KMS-11 (cell line): Measurements from ENCODE around the gene PLEKHA8.

Experiments
- H2AFZ ChIP-seq: fragments of 200-600 bp; sonication (generic); 2 replicates; pipeline ENCODE4 v1.6.1; 2016; ENCODE audit warnings: antibody characterized with exemption, mixed run types, low read depth
- H3K27ac ChIP-seq: fragments of 200-600 bp; sonication (generic); 2 replicates; pipeline ENCODE4 v1.6.1; 2016; ENCODE audit warnings: mild to moderate bottlenecking, mixed run types
- H3K27me3 ChIP-seq: fragments of 200-600 bp; sonication (generic); 2 replicates; pipeline ENCODE4 v1.6.1; 2017; ENCODE audit warnings: mild to moderate bottlenecking, low read depth, mixed run types, moderate library complexity; ENCODE audit not compliant: insufficient read depth
- H3K36me3 ChIP-seq: fragments of 200-600 bp; sonication (generic); 2 replicates; pipeline ENCODE4 v1.6.1; 2017; ENCODE audit warnings: mild to moderate bottlenecking, mixed run types; ENCODE audit not compliant: insufficient read depth
- H3K4me1 ChIP-seq: fragments of 200-600 bp; sonication (generic); 2 replicates; pipeline ENCODE4 v1.6.1; 2016; ENCODE audit warnings: mild to moderate bottlenecking, low read depth, mixed run types; ENCODE audit not compliant: poor library complexity, severe bottlenecking
- H3K4me2 ChIP-seq: fragments of 200-600 bp; sonication (generic); 2 replicates; pipeline ENCODE4 v1.7.0; 2016; ENCODE audit warnings: mild to moderate bottlenecking, mixed run types
- H3K4me3 ChIP-seq: fragments of 200-600 bp; sonication (generic); IDR thresholded peaks from 2 replicates; pipeline ENCODE4 v1.6.1; 2017; ENCODE audit warnings: low read depth, low read length, mixed read lengths; ENCODE audit not compliant: insufficient read depth
- H3K79me2 ChIP-seq: fragments of 200-600 bp; sonication (generic); 2 replicates; pipeline ENCODE4 v1.6.1; 2016; ENCODE audit warnings: low read depth, mixed run types; ENCODE audit not compliant: insufficient read depth
- H3K9ac ChIP-seq: fragments of 200-600 bp; sonication (generic); 2 replicates; pipeline ENCODE4 v1.6.1; 2016; ENCODE audit warnings: mild to moderate bottlenecking, mixed run types
- H4K20me1 ChIP-seq: fragments of 200-600 bp; sonication (generic); 2 replicates; pipeline ENCODE4 v1.6.1; 2016; ENCODE audit warnings: mild to moderate bottlenecking, mixed run types; ENCODE audit not compliant: insufficient read depth
- CTCF ChIP-seq: fragments of 200-600 bp; sonication (generic); conservative IDR thresholded peaks from 2 replicates; pipeline ENCODE4 v1.6.1; 2017; ENCODE audit warnings: low read depth, mild to moderate bottlenecking, antibody characterized with exemption, low read length, moderate library complexity, mixed read lengths

PLEKHA8 gene

GRCh38 chr7:30027065-30027456, 1.2 kb upstream of the PLEKHA8 start:
- Histone ChIP-seq H4K20me1 (no peaks in the 10 kb centered on the region), H3K9ac (peak overlapping the region; percentile 62; the same call in 1 of the 2 replicates), H3K4me1 (peaks cover 26% of the 10 kb centered on the region), H2AFZ (peak overlapping the region; percentile 79), H3K4me3 (no peak overlapping the region), H3K4me2 (peak overlapping the region; percentile 85), H3K27me3 (no peaks in the 10 kb centered on the region), H3K27ac (peak overlapping the region; percentile 28; the same call in 1 of the 2 replicates), H3K36me3 (no peaks in the 10 kb centered on the region), H3K79me2 (peaks cover 9% of the 10 kb centered on the region; the same call in 1 of the 2 replicates)
- no peak for TF ChIP-seq CTCF

DNA sequence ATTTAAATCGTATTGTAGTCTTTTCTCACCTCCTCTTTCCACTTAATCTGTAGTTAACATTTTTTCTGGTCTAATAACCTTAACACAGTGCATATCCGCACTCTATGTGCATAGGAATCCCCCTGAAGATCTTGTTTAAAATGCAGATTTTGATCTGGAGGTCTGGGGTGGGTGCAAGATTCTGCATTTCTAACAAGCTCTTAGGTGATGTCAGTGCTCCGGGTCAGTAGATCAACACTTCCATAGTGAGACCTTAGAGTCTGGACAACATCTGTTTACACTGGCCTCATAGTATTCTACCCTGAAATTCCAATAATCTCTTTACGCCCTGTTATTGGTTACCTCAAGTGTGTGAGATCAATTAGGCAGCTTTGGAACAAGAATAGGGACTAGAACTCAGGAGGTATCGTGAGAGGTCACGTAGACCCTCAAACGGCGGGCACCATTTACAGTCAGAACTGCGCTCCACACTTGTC, 434 bp upstream of the PLEKHA8 start:
- H3K79me2 ChIP-seq, result peaks cover 9% of the 10 kb centered on the region; the same call in 1 of the 2 replicates
- peak overlapping the region; percentile 85 for H3K4me2 ChIP-seq
- H3K36me3 ChIP-seq, result no peaks in the 10 kb centered on the region
- H3K9ac ChIP-seq, result peak overlapping the region; percentile 62; the same call in 1 of the 2 replicates
- no peak for TF ChIP-seq CTCF
- H3K27me3 ChIP-seq, result no peaks in the 10 kb centered on the region
- no peak overlapping the region for H3K4me3 ChIP-seq
- H3K27ac ChIP-seq, result peak overlapping the region; percentile 28; the same call in 1 of the 2 replicates
- H3K4me1 ChIP-seq, result peaks cover 33% of the 10 kb centered on the region
- peak overlapping the region; percentile 79 for H2AFZ ChIP-seq
- H4K20me1 ChIP-seq, result no peaks in the 10 kb centered on the region

- Histone ChIP-seq H3K4me2 (peak overlapping the region; percentile 81), H4K20me1 (no peaks in the 10 kb centered on the region), H3K9ac (peak overlapping the region; percentile 41; the same call in 1 of the 2 replicates), H3K36me3 (no peaks in the 10 kb centered on the region), H3K4me1 (peaks cover 43% of the 10 kb centered on the region), H3K27me3 (no peaks in the 10 kb centered on the region), H3K4me3 (no peak overlapping the region), H3K27ac (peak overlapping the region; percentile 34; the same call in 1 of the 2 replicates), H3K79me2 (peaks cover 9% of the 10 kb centered on the region; the same call in 1 of the 2 replicates), H2AFZ (peak overlapping the region; percentile 79)
- no peak for TF ChIP-seq CTCF
Measured at GRCh38 chr7:30028749-30029635, 780 bp downstream of the PLEKHA8 start.

- peak overlapping the region; percentile 34; the same call in 1 of the 2 replicates for H3K27ac ChIP-seq
- H3K4me2 ChIP-seq, result peak overlapping the region; percentile 81
- no peaks in the 10 kb centered on the region for H3K27me3 ChIP-seq
- no peak overlapping the region for H3K4me3 ChIP-seq
- 0 out of 2 replicates have a peak overlapping the region, but pooled peaks have one; percentile 41 for H3K9ac ChIP-seq
- peaks cover 42% of the 10 kb centered on the region for H3K4me1 ChIP-seq
- peak overlapping the region; percentile 79 for H2AFZ ChIP-seq
- no peaks in the 10 kb centered on the region for H4K20me1 ChIP-seq
- TF ChIP-seq CTCF, result no peak; the same call in 1 of the 2 replicates
- H3K36me3 ChIP-seq, result no peaks in the 10 kb centered on the region
- H3K79me2 ChIP-seq, result peaks cover 9% of the 10 kb centered on the region; the same call in 1 of the 2 replicates
Measured at GRCh38 chr7:30029696-30030095, 1.5 kb downstream of the PLEKHA8 start.
